VCaP (cell line): ENCODE measurements around the gene SH3BP2.

Experiments used
- H3K27ac ChIP-seq: fragments of 450-650 bp; 2 replicates; pipeline ENCODE4 v1.5.1; 2017
- TF ChIP-seq, protein P1 (sequence below): fragments of 450-650 bp; conservative IDR thresholded peaks from 2 replicates; pipeline ENCODE4 v1.5.1; 2017; ENCODE audit warnings: mild to moderate bottlenecking, moderate library complexity

The SH3BP2 gene

DNA sequence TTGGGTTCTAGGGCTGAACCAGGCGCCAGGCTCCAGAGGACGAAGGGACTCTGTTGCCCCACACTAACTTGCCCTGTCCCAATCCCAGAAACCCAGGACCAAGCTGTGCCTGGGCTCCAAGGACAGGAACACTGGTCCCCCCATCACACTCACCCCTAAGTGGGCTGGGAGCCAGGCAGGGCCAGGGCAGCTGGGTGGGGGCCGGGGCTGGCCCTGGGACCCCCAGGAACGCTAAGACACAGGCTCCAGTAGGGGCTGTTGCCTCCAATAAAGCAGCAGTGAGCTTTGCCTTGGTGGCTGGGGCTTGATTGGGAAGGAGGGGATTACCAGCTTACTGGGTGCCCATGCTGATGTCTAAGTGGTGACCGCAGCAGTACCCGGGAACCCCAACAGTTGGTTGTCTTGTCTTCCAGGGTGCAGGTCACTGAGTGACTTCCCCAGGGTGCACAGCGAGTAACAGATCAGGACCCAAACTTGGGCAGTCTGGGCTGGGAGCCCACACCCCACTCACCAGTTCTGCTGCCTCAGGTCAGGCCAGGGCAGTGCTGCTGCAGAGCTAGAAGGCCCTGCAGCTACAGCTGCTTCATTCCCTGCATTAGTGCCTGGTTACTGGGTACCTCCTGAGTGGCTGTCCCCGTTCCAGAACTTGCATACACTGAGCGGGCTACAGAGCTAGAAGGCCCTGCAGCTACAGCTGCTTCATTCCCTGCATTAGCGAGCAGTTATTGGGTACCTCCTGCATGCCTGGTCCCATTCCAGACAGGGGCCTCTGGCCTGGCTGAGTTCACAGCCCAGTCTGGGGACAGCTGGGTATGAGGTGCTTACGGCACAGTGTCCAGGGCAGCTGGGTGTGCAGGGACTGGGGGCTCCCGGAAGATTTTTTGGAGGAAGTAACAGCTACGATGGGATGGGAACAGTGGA is 41.4 kb downstream of the SH3BP2 start:
- TF ChIP-seq, protein P1, sequence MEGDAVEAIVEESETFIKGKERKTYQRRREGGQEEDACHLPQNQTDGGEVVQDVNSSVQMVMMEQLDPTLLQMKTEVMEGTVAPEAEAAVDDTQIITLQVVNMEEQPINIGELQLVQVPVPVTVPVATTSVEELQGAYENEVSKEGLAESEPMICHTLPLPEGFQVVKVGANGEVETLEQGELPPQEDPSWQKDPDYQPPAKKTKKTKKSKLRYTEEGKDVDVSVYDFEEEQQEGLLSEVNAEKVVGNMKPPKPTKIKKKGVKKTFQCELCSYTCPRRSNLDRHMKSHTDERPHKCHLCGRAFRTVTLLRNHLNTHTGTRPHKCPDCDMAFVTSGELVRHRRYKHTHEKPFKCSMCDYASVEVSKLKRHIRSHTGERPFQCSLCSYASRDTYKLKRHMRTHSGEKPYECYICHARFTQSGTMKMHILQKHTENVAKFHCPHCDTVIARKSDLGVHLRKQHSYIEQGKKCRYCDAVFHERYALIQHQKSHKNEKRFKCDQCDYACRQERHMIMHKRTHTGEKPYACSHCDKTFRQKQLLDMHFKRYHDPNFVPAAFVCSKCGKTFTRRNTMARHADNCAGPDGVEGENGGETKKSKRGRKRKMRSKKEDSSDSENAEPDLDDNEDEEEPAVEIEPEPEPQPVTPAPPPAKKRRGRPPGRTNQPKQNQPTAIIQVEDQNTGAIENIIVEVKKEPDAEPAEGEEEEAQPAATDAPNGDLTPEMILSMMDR = no peak
- no peak overlapping the region for H3K27ac ChIP-seq

DNA sequence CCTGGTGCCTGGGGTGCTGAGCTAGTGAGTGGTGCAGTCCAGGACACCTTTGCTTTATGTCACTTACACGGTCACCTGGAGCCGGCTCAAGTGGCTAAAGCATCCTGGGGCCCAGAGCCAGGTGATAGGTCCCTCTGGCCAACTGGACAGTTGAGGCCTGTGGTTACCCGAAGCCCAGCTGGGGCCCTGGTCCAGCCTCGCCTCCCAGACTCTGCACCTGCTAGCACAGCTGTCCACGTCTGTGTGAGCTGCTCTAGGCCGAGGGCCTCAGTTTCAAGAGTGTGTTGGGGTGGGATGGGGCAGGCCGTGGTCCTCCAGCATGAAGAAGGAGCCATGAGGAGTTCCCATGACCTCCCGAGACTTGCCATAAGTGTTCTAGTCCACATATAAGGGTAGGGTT is 43.1 kb downstream of the SH3BP2 start:
- H3K27ac ChIP-seq = no peak overlapping the region
- TF ChIP-seq, protein P1 = no peak

DNA sequence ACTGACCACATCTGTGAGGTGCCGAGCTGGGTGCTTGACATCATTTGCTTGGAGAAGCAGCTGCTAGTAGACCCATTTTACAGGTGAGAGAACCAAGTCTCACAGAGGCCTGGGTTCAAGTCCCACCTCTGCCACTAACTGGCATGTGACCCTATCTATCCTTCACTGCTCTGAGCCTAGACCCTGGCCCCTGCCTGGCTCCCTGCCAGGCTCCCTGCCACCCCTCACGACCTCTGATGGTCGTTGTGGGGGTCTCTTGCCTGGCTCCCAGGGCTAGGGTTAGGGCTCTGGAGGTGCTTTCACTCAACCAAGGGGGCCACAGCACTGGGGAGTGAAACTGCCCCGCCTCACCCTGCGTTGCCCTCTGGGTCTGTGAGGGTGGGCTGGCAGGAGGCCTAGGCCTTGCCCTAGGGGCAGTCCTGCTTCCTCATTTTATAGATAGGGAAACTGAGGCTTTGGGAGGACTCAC is 43.5 kb downstream of the SH3BP2 start:
- H3K27ac ChIP-seq = no peak overlapping the region
- TF ChIP-seq, protein P1 = no peak

DNA sequence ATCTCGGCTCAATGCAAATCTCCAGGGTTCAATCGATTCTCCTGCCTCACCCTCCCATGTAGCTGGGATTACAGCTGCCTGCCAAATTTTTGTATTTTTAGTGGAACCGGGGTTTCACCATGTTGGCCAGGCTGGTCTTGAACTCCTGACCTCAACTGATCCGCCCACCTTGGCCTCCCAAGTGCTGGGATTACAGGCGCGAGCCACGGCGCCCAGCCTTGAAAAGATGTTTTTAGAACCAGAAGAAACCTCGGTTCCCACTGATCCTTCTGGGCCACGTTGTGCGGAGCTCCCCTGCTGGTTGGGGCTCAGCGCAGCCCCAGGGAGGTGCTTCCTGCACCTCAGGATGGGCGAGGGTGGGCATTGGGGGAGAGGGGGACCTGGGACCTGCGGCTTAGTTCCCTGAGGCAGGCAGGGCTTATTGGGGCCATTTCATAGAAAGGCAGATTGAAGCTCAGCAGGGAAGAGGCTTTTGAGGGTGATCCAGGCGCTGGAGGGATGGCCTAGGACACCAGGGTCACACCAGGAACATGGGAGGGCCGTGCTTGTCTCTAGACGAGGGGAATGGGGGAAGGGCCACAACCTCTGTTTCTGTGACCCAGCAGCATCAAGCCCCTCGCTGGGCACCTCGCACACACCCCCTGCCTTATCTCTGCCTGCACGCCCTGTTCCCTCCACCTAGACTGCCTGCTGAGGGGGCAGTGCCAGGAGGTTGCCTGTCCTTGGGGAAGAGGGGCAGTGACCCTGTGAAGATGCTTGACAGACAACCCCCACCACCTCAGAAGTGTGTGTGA is 44.4 kb downstream of the SH3BP2 start:
- H3K27ac ChIP-seq = no peak overlapping the region
- TF ChIP-seq, protein P1 = no peak

DNA sequence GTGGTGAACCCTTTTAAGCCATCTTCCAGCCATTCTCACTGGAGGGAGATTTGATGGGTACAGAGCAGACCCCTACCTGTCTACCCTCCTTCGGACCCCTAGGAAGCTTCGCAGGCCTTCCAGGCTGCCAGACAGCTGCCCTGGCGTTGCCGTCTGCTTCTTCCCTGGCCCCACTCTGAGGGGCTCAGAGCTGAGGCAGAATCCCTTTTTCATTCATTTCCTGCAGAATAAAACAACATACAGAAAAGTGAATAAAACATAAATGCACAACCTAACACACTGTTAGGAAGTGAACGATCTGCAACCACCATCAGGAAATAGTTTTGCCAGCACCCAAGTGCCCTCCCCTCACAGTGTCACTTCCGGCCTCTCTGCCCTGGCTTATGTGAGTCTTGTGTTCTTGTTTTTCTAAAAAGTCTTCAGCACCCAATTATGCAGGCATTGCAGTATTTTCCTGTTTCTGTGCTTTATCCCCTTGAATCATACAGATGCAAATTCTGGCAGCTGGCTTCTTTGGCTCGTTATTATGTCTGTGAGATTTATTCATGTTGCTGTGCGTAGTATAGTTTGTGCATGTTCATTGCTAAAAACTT is 45.1 kb downstream of the SH3BP2 start:
- H3K27ac ChIP-seq = no peak overlapping the region
- TF ChIP-seq, protein P1 = no peak

DNA sequence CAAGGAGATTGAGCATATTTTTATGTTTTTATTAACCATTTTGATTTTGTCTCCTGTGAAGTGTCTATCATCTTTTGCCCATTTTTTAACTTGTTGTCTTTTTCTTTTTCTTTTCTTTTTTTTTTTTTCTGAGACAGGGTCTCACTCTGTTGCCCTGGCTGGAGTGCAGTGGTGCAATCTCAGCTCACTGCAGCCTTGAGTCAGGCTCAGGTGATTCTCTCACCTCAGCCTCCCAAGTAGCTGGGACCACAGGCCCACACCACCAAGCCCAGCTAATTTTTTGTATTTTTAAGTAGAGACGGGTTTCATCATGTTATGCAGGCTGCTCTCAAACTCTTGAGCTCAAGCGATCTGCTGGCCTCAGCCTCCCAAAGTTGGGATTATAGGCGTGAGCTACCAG is 46.2 kb downstream of the SH3BP2 start:
- no peak overlapping the region for H3K27ac ChIP-seq
- TF ChIP-seq, protein P1 = no peak

DNA sequence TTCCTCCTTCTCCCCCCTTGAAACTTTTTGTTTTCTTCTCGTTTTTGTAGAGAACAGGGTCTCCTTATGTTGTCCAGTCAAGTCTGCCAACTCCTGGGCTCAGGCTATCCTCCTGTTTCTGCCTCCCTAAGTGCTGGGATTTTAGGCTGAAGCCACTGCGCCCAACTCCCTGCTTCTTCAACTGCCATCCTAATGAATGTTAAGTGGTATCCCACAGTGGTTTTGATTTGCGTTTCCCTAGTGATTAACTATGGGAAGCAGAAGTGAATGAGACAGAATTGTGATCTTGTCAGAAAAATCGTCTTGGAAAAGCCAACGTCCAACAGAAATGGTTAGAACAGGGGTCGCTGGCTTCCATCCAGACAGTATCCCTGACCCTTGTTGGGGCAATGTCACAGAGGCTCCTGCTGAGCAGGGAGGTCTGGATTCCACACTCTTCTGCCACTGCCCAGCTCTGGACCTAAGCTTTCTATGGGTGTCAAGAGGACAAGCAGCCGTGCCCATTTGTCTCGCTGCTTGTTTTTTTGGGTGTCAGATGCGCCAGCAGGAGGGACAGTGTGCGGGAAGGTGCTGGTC is 49.9 kb downstream of the SH3BP2 start:
- TF ChIP-seq, protein P1 = no peak
- peak overlapping the region; percentile 91 for H3K27ac ChIP-seq
